Naive thymus-derived CD4-positive, alpha-beta T cell (primary cell): ENCODE measurements around the gene TIRAP. TPM values are rescaled to one million over a fixed set of nuclear protein-coding genes. Genes with fewer than 3 reads are reported as not detected.

ENCODE experiments used
- ATAC-seq: fragments of 150-1000 bp; cut with Tn5 transposase; 2 replicates; pipeline ENCODE4 v1.10.0; 2021; ENCODE audit warnings: mild to moderate bottlenecking, moderate library complexity
- CTCF ChIA-PET: fragments of 350-600 bp; sonication (Branson Sonifier 250); formaldehyde crosslinking; loops from one replicate; lab custom pipeline; 2021; ENCODE audit warnings: antibody characterized with exemption; lab: Charles Lee
- POLR2A ChIA-PET: fragments of 350-600 bp; sonication (Branson Sonifier 250); formaldehyde crosslinking; loops from one replicate; lab custom pipeline; 2021; ENCODE audit warnings: antibody characterized with exemption, inconsistent platforms; lab: Charles Lee
- DNase-seq, 9 donors: peaks; one replicate each; pipeline versions ENCODE4 v3.0.0 to v3.0.0-alpha.2; 2020 to 2022; ENCODE audit warnings: mixed read lengths in 1 of 9
- H3K27ac ChIP-seq: one replicate; pipeline ENCODE4 v1.7.0; 2013; ENCODE audit warnings: mild to moderate bottlenecking, low read depth, low read length, moderate library complexity
- H3K27me3 ChIP-seq, 2 donors: one replicate each; pipeline ENCODE4 v1.7.0; 2013; ENCODE audit warnings: low read length in 2 of 2, mild to moderate bottlenecking in 2 of 2, moderate library complexity in 2 of 2; ENCODE audit not compliant: control insufficient read depth in 2 of 2, insufficient read depth in 2 of 2
- H3K36me3 ChIP-seq, 3 experiments: 1 replicate in 2 of 3; 2 replicates in 1 of 3; pipeline ENCODE4 v1.7.0; 2013; ENCODE audit warnings: low read length in 3 of 3, mild to moderate bottlenecking in 3 of 3, moderate library complexity in 1 of 3; ENCODE audit not compliant: insufficient read depth in 3 of 3, control insufficient read depth in 2 of 3
- H3K4me1 ChIP-seq, 2 donors: one replicate each; pipeline ENCODE4 v1.7.0; 2013; ENCODE audit warnings: low read length in 2 of 2, mild to moderate bottlenecking in 2 of 2, moderate library complexity in 1 of 2; ENCODE audit not compliant: control insufficient read depth in 2 of 2, insufficient read depth in 2 of 2
- H3K4me3 ChIP-seq: 2 replicates; pipeline ENCODE4 v1.7.0; 2013; ENCODE audit warnings: mild to moderate bottlenecking, low read length
- H3K9me3 ChIP-seq, 3 experiments: 1 replicate in 2 of 3; 2 replicates in 1 of 3; pipeline ENCODE4 v1.7.0; 2013; ENCODE audit warnings: low read length in 3 of 3; ENCODE audit not compliant: control insufficient read depth in 2 of 3
- H3K27ac Mint-ChIP-seq, 9 donors: one replicate each; pipeline ENCODE4 v1.8.0; 2020 to 2022; ENCODE audit warnings: mixed read lengths in 9 of 9, mild to moderate bottlenecking in 8 of 9, moderate library complexity in 5 of 9, inconsistent platforms in 2 of 9
- H3K27me3 Mint-ChIP-seq, 5 donors: one replicate each; pipeline ENCODE4 v1.8.0; 2021 to 2022; ENCODE audit warnings: mixed read lengths in 5 of 5, mild to moderate bottlenecking in 1 of 5
- H3K36me3 Mint-ChIP-seq, 5 donors: one replicate each; pipeline ENCODE4 v1.8.0; 2020 to 2022; ENCODE audit warnings: mixed read lengths in 5 of 5, mild to moderate bottlenecking in 3 of 5, inconsistent platforms in 1 of 5
- H3K4me1 Mint-ChIP-seq, 7 donors: one replicate each; pipeline ENCODE4 v1.8.0; 2020 to 2022; ENCODE audit warnings: mixed read lengths in 7 of 7, mild to moderate bottlenecking in 3 of 7, inconsistent platforms in 1 of 7
- H3K4me3 Mint-ChIP-seq, 10 donors: one replicate each; pipeline ENCODE4 v1.8.0; 2020 to 2022; ENCODE audit warnings: mild to moderate bottlenecking in 10 of 10, mixed read lengths in 10 of 10, moderate library complexity in 6 of 10, inconsistent platforms in 2 of 10
- H3K9me3 Mint-ChIP-seq, 11 donors: one replicate each; pipeline ENCODE4 v1.8.0; 2020 to 2022; ENCODE audit warnings: mixed read lengths in 11 of 11, mild to moderate bottlenecking in 4 of 11, inconsistent platforms in 1 of 11, moderate library complexity in 1 of 11
- intact Hi-C, 2 donors: fragments of 100-400 bp; cut with micrococcal nuclease; formaldehyde crosslinking; loops; one replicate each; pipeline ENCODE4 v1.15.1; 2023
- polyA plus RNA-seq, 2 donors: library from polyadenylated mRNA; unstranded; fragments of 300-500 nt; fragmentation: Illumina TruSeq; gene quantifications; one replicate each; pipeline ENCODE4 v1.2.3, GENCODE V29; 2021
- total RNA-seq, 6 experiments: library from RNA in 5 of 6; stranded (reverse) in 5 of 6; gene quantifications; 1 replicate in 5 of 6; 2 replicates in 1 of 6; pipeline ENCODE4 v1.2.3 and lab custom pipeline; 2021 to 2026

Gene TIRAP
- total and polyA plus RNA-seq, 7 experiments from 2014 or later, result 9.6 to 21.5 (median 16.3) TPM

DNA sequence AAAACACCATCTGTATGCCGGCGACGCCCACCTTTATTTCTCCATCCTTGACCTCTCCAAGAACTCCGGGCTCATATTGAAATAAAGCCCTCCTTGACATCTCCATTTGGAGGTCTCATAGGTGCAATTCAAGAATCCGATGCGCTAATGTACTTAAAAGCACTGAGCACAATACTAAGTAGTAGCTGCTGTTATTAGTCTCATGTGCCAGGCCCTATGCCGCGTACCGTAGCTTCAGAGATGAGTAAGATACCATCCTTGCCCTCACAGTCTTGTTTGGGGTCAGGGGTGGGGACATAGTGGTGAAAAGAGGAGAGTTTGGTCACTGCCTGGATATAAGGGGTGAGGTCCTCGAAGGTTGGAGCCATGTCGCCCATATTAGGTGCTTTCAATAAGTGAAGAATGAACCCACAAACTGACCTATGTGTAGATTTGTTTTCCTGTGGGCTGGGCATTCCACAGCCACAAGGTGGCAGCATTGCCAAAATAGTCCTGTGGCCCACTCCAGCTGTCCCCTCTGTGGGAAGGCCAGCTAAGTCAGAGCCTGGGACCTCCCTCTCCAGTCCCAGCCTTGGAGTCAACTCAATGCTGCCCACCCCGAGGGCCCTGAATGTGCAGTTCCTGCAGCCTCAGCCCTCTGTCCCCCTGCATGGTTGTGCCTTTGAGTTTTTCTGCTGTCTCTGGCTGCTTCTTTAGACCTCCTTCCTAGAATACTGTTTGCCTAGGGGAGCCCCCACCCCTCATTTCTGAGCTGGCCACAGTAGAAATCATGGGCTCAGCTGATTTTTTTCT lies 27.5 kb downstream of the TIRAP start:
- DNase-seq, result peak in 7 of 9 donors; percentile 28 to 61 (median 41)
- Histone ChIP-seq H3K27ac (no peak overlapping the region), H3K9me3 (no peaks in the 10 kb centered on the region), H3K4me3 (no peak overlapping the region), H3K4me1 (peaks cover 6 to 11% of the 10 kb centered on the region in 2 donors), H3K27me3 (no peaks in the 10 kb centered on the region), H3K36me3 (peaks cover 0 to 38% (median 3%) of the 10 kb centered on the region in 3 experiments)
- ATAC-seq, result peak; percentile 80
- Mint-ChIP-seq H3K27ac (peak overlapping the region in 4 of 9 donors; percentile 13 to 64 (median 23)), H3K27me3 (no peaks in the 10 kb centered on the region), H3K36me3 (peaks cover 11 to 42% (median 23%) of the 10 kb centered on the region in 5 donors), H3K4me3 (no peak overlapping the region), H3K4me1 (peaks cover 21 to 50% (median 41%) of the 10 kb centered on the region in 7 donors), H3K9me3 (peaks cover 0 to 5% (median 0%) of the 10 kb centered on the region in 11 donors)
- intact Hi-C loops, result loop anchor here (1.0 to 5.0 kb wide), 5 partner anchors 82 to 682 kb away; no protein-coding TSS in a partner anchor
- POLR2A ChIA-PET, result interaction anchor here (1.1 kb wide), 3 partner anchors 9 to 171 kb away, joined by 3 to 4 read pairs (median 3); no protein-coding TSS in a partner anchor
- CTCF ChIA-PET, result interaction anchor here (0.7 to 3.3 kb wide), 9 partner anchors 9 to 171 kb away, joined by 3 to 21 read pairs (median 3); no protein-coding TSS in a partner anchor

DNA sequence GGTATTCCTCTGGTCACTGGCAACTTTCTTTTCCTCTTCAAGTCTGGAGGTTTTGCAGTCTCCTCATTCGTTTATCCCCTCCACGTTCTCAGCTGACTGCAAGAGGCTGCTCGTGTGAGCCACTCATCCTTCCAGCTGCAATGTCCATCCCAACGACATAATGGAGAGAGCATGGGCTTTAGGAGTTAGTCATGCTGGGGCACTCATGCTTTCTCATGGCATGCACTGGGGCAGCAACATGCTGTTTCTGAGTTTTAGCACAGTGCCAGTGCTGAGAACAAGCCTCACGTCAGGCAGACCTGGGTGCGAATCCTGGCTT lies 28.1 kb downstream of the TIRAP start:
- Mint-ChIP-seq H3K4me1 (peaks cover 16 to 45% (median 36%) of the 10 kb centered on the region in 7 donors), H3K36me3 (peaks cover 13 to 47% (median 22%) of the 10 kb centered on the region in 5 donors), H3K27ac (peak overlapping the region in 2 of 9 donors; percentile 13 to 18), H3K27me3 (no peaks in the 10 kb centered on the region), H3K9me3 (peaks cover 0 to 5% (median 0%) of the 10 kb centered on the region in 11 donors), H3K4me3 (peak overlapping the region in 1 of 10 donors; percentile 38)
- Histone ChIP-seq H3K9me3 (no peaks in the 10 kb centered on the region), H3K4me1 (peaks cover under 1 to 6% of the 10 kb centered on the region in 2 donors), H3K4me3 (no peak overlapping the region), H3K27ac (no peak overlapping the region), H3K27me3 (no peaks in the 10 kb centered on the region), H3K36me3 (peaks cover 0 to 38% (median 3%) of the 10 kb centered on the region in 3 experiments)
- peak; percentile 15 for ATAC-seq
- intact Hi-C loops, result loop anchor here (1.0 to 5.0 kb wide), 5 partner anchors 81 to 681 kb away; no protein-coding TSS in a partner anchor
- no peak for DNase-seq
- ChIA-PET CTCF (interaction anchor here (0.9 to 3.3 kb wide), 8 partner anchors 8 to 170 kb away, joined by 3 to 21 read pairs (median 3); no protein-coding TSS in a partner anchor), POLR2A (interaction anchor here (1.1 kb wide), 2 partner anchors 9 to 169 kb away, joined by 3 read pairs; no protein-coding TSS in a partner anchor)

DNA sequence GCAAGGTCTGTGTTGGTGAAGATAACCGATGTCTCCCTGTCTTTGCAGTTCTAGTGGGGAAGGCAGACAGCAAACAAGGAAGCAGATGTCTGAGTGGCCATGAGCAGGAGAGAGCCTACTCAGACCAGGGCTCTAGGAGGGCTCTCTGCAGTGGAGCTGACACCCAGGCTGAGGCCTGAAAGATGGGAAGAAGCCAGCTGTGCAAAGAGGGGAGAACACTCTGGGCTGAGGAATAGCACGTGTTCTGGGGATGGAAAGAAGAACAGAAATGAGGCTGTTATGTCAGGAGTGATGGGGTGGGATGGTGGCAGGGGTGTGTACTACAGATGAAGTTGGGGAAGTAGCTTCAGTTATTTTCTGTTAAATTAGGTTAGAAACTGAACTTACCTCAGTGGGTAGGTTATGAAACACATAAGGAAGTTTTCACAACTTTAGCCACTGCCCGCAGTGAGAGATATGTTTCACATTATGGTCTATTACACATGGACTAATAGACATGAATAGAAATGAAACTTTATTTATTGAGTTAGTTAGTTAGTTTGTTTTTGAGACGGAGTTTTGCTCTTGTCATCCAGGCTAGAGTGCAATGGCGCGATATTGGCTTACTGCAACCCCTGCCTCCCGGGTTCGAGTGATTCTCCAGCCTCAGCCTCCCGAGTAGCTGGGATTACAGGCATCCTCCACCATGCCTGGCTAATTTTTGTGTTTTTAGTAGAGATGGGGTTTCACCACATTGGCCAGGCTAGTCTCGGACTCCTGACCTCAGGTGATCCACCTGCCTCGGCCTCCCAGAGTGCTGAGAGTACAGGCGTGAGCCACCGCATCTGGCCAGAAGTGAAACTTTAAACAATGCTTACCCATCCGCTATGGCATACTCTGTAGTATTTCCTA lies 28.8 kb downstream of the TIRAP start:
- H3K36me3 Mint-ChIP-seq, result peaks cover 18 to 51% (median 28%) of the 10 kb centered on the region in 5 donors
- no peaks in the 10 kb centered on the region for H3K27me3 Mint-ChIP-seq
- Histone ChIP-seq H3K9me3 (no peaks in the 10 kb centered on the region), H3K27ac (no peak overlapping the region), H3K36me3 (peaks cover 0 to 34% (median 3%) of the 10 kb centered on the region in 3 experiments), H3K4me3 (no peak overlapping the region), H3K4me1 (peaks cover 0 to 2% of the 10 kb centered on the region in 2 donors), H3K27me3 (no peaks in the 10 kb centered on the region)
- CTCF ChIA-PET, result interaction anchor here (3.3 kb wide), 1 partner anchor 170 kb away, joined by 21 read pairs; no protein-coding TSS in a partner anchor
- H3K9me3 Mint-ChIP-seq, result peaks cover 0 to 10% (median 5%) of the 10 kb centered on the region in 11 donors
- POLR2A ChIA-PET, result interaction anchor here (1.1 kb wide), 1 partner anchor 169 kb away, joined by 3 read pairs; no protein-coding TSS in a partner anchor
- peaks cover 16 to 46% (median 33%) of the 10 kb centered on the region in 7 donors for H3K4me1 Mint-ChIP-seq
- H3K27ac Mint-ChIP-seq, result peak overlapping the region in 3 of 9 donors; percentile 13 to 65 (median 56)
- no peak for DNase-seq
- intact Hi-C loops, result loop anchor here (2.0 to 5.0 kb wide), 2 partner anchors 105 to 681 kb away; no protein-coding TSS in a partner anchor
- H3K4me3 Mint-ChIP-seq, result peak overlapping the region in 1 of 10 donors; percentile 16
- peak; percentile 65 for ATAC-seq

DNA sequence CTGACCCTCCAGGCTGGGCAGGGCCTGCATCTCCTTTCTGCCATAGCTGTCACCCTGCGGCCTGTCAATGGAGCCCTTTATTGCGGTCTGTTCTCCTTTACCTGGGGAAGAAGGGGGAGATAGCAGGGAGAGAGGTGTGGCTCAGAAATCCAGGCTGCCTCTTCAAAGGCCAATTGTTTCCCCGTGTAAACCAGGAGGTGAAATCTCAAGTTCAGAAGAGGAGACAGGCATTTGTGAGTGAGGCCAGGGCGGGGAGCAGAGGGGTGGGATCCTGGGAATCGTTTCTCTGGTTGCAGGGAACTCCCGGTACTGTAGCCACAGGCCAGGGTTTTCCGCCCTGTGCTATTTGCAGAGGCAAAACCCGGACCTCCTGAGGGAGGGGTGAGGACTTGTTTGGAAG lies 30.1 kb downstream of the TIRAP start:
- Mint-ChIP-seq H3K4me1 (peaks cover 20 to 46% (median 36%) of the 10 kb centered on the region in 7 donors), H3K27me3 (no peaks in the 10 kb centered on the region), H3K27ac (peak overlapping the region in 1 of 9 donors; percentile 32), H3K9me3 (peaks cover 0 to 11% (median 5%) of the 10 kb centered on the region in 11 donors), H3K36me3 (peaks cover 18 to 49% (median 31%) of the 10 kb centered on the region in 5 donors), H3K4me3 (no peak overlapping the region)
- peaks cover 7 to 8% of the 10 kb centered on the region in 2 donors for H3K4me1 ChIP-seq
- no peaks in the 10 kb centered on the region for H3K9me3 ChIP-seq
- H3K27me3 ChIP-seq, result no peaks in the 10 kb centered on the region
- DNase-seq, result no peak
- H3K4me3 ChIP-seq, result no peak overlapping the region
- H3K36me3 ChIP-seq, result peaks cover 0 to 25% (median 0%) of the 10 kb centered on the region in 3 experiments
- ATAC-seq, result no peak
- H3K27ac ChIP-seq, result no peak overlapping the region
- intact Hi-C loops, result loop anchor here in 1 of 2 donors (5.0 kb wide), 1 partner anchor 679 kb away; no protein-coding TSS in a partner anchor
- ChIA-PET POLR2A (interaction anchor here (1.1 to 1.3 kb wide), 2 partner anchors 10 to 31 kb away, joined by 4 to 9 read pairs; partner anchors contain the start of gene TIRAP), CTCF (no interaction called here)

DNA sequence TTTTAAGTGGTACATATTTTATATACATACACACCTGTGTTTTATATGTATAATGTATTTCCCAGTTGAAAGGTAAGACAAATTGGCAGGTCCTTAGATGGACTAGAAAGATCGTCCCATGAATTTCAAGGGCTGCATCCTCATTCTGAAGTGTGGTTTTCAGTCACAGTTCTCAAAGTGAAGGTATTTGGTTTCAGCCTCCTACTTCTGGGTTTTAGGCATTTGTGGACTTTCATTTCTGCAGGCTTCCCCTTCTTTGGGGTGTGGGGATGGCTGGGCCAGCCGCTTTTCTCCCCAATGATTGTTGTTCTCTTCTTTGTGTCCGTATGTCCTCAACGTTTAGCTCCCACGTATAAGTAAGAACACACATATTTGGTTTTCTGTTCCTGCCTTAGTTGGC lies 30.9 kb downstream of the TIRAP start:
- no peak overlapping the region for H3K4me3 Mint-ChIP-seq
- H3K4me1 Mint-ChIP-seq, result peaks cover 27 to 50% (median 42%) of the 10 kb centered on the region in 7 donors
- Histone ChIP-seq H3K4me3 (no peak overlapping the region), H3K4me1 (peaks cover 16 to 17% of the 10 kb centered on the region in 2 donors), H3K36me3 (peaks cover 0 to 21% (median 0%) of the 10 kb centered on the region in 3 experiments), H3K27me3 (no peaks in the 10 kb centered on the region), H3K9me3 (no peaks in the 10 kb centered on the region), H3K27ac (no peak overlapping the region)
- CTCF ChIA-PET, result no interaction called here
- ATAC-seq (no peak), DNase-seq (no peak)
- POLR2A ChIA-PET, result no interaction called here
- peak overlapping the region in 1 of 9 donors; percentile 32 for H3K27ac Mint-ChIP-seq
- H3K36me3 Mint-ChIP-seq, result peaks cover 18 to 49% (median 31%) of the 10 kb centered on the region in 5 donors
- H3K27me3 Mint-ChIP-seq, result no peaks in the 10 kb centered on the region
- peaks cover 0 to 11% (median 5%) of the 10 kb centered on the region in 11 donors for H3K9me3 Mint-ChIP-seq
- intact Hi-C loops, result loop anchor here in 1 of 2 donors (5.0 kb wide), 1 partner anchor 678 kb away; no protein-coding TSS in a partner anchor
